Ishikawa (cell line): ENCODE measurements around the gene CLRN3.

Experiments
- CEBPB ChIP-seq: IDR thresholded peaks from 2 replicates; pipeline ENCODE4 v1.6.1; 2012
- CREB1 ChIP-seq: IDR thresholded peaks from 2 replicates; pipeline ENCODE4 v1.6.1; 2012; ENCODE audit warnings: low read depth
- EGR1 ChIP-seq: IDR thresholded peaks from 2 replicates; pipeline ENCODE4 v1.6.1; 2012
- EP300 ChIP-seq: IDR thresholded peaks from 2 replicates; pipeline ENCODE4 v1.6.1; 2012; ENCODE audit warnings: borderline replicate concordance
- FOXM1 ChIP-seq: IDR thresholded peaks from 2 replicates; pipeline ENCODE4 v1.6.1; 2012; ENCODE audit warnings: low read depth, borderline replicate concordance
- RAD21 ChIP-seq: IDR thresholded peaks from 2 replicates; pipeline ENCODE4 v1.6.1; 2012; ENCODE audit warnings: low read depth
- TAF1 ChIP-seq: IDR thresholded peaks from 2 replicates; pipeline ENCODE4 v1.6.1; 2012; ENCODE audit warnings: low read depth, mild to moderate bottlenecking
- TCF12 ChIP-seq: IDR thresholded peaks from 2 replicates; pipeline ENCODE4 v1.6.1; 2012; ENCODE audit warnings: low read depth
- TEAD4 ChIP-seq: IDR thresholded peaks from 2 replicates; pipeline ENCODE4 v1.6.1; 2012
- USF1 ChIP-seq: IDR thresholded peaks from 2 replicates; pipeline ENCODE4 v1.6.1; 2012
- YY1 ChIP-seq: IDR thresholded peaks from 2 replicates; pipeline ENCODE4 v1.6.1; 2012; ENCODE audit warnings: low read depth
- ZBTB7A ChIP-seq: IDR thresholded peaks from 2 replicates; pipeline ENCODE4 v1.6.1; 2012; ENCODE audit warnings: low read depth
- TF ChIP-seq, protein P1 (sequence below): IDR thresholded peaks from 2 replicates; pipeline ENCODE4 v1.6.1; 2012; ENCODE audit warnings: low read depth, mild to moderate bottlenecking
- TF ChIP-seq, protein P2 (sequence below): IDR thresholded peaks from 2 replicates; pipeline ENCODE4 v1.6.1; 2012

DNA sequence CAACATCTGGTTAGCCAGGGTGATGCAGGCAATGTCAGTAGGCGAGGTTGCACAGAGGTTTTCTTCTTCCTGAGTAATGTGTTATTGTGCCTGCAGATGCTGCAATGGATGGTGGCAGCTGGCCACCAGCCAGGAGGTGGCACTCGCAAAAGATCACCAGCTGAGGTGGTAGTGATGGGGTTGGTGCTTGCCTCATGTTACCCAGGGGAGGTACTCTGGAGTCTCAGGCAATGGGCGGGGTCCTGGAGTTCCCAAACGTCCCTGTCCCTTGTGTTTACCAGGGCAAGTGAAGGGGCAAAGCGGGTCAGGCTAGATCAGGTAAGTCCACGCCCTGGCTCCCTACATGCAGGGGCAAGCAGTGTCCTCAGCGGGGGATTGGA is 21.1 kb downstream of the CLRN3 start:
- TF ChIP-seq TEAD4: no peak
- TF ChIP-seq YY1: no peak
- TF ChIP-seq TCF12: no peak
- TF ChIP-seq CEBPB: no peak
- TF ChIP-seq, protein P1, sequence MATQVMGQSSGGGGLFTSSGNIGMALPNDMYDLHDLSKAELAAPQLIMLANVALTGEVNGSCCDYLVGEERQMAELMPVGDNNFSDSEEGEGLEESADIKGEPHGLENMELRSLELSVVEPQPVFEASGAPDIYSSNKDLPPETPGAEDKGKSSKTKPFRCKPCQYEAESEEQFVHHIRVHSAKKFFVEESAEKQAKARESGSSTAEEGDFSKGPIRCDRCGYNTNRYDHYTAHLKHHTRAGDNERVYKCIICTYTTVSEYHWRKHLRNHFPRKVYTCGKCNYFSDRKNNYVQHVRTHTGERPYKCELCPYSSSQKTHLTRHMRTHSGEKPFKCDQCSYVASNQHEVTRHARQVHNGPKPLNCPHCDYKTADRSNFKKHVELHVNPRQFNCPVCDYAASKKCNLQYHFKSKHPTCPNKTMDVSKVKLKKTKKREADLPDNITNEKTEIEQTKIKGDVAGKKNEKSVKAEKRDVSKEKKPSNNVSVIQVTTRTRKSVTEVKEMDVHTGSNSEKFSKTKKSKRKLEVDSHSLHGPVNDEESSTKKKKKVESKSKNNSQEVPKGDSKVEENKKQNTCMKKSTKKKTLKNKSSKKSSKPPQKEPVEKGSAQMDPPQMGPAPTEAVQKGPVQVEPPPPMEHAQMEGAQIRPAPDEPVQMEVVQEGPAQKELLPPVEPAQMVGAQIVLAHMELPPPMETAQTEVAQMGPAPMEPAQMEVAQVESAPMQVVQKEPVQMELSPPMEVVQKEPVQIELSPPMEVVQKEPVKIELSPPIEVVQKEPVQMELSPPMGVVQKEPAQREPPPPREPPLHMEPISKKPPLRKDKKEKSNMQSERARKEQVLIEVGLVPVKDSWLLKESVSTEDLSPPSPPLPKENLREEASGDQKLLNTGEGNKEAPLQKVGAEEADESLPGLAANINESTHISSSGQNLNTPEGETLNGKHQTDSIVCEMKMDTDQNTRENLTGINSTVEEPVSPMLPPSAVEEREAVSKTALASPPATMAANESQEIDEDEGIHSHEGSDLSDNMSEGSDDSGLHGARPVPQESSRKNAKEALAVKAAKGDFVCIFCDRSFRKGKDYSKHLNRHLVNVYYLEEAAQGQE: no peak
- TF ChIP-seq, protein P2, sequence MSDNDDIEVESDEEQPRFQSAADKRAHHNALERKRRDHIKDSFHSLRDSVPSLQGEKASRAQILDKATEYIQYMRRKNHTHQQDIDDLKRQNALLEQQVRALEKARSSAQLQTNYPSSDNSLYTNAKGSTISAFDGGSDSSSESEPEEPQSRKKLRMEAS: no peak
- no peak for TF ChIP-seq TAF1
- no peak for TF ChIP-seq CREB1
- no peak for TF ChIP-seq EP300
- TF ChIP-seq RAD21: no peak
- TF ChIP-seq EGR1: no peak
- no peak for TF ChIP-seq ZBTB7A
- TF ChIP-seq USF1: no peak
- TF ChIP-seq FOXM1: no peak
